ENCODE results near the gene ADAM19.

Gene ADAM19

GRCh38 chr5:157541447-157542118 lies 34.0 kb downstream of the ADAM19 start:
- no peak for DNase-seq

- DNase-seq: no peak
These were observed 34.7 kb downstream of the ADAM19 start for GRCh38 chr5:157540707-157541446.

GRCh38 chr5:157540124-157540523 lies 35.5 kb downstream of the ADAM19 start:
- no peak for DNase-seq

- no peak for DNase-seq
These were observed 36.0 kb downstream of the ADAM19 start for GRCh38 chr5:157539503-157540022.

GRCh38 chr5:157538311-157538710 lies 37.3 kb downstream of the ADAM19 start:
- no peak for DNase-seq

- no peak for DNase-seq
These were observed 40.3 kb downstream of the ADAM19 start for GRCh38 chr5:157535042-157535865.

- no peak for DNase-seq
These were observed 42.5 kb downstream of the ADAM19 start for GRCh38 chr5:157533011-157533481.

GRCh38 chr5:157532022-157532421 lies 43.6 kb downstream of the ADAM19 start:
- DNase-seq: no peak

GRCh38 chr5:157530226-157530972 lies 45.2 kb downstream of the ADAM19 start:
- no peak for DNase-seq

GRCh38 chr5:157529002-157529401 lies 46.6 kb downstream of the ADAM19 start:
- DNase-seq: no peak

GRCh38 chr5:157528036-157528632 lies 47.4 kb downstream of the ADAM19 start:
- DNase-seq: no peak

GRCh38 chr5:157524887-157525286 lies 50.7 kb downstream of the ADAM19 start:
- DNase-seq: no peak

- no peak for DNase-seq
These were observed 51.6 kb downstream of the ADAM19 start for GRCh38 chr5:157523976-157524375.

GRCh38 chr5:157521704-157522029 lies 53.9 kb downstream of the ADAM19 start:
- DNase-seq: no peak

GRCh38 chr5:157520911-157521703 lies 54.5 kb downstream of the ADAM19 start:
- no peak for DNase-seq

- no peak for DNase-seq
These were observed 55.9 kb downstream of the ADAM19 start for GRCh38 chr5:157519579-157520253.

- DNase-seq: no peak
These were observed 56.6 kb downstream of the ADAM19 start for GRCh38 chr5:157518963-157519362.

- DNase-seq: no peak
These were observed 58.8 kb downstream of the ADAM19 start for GRCh38 chr5:157516626-157517325.

- no peak for DNase-seq
These were observed 59.6 kb downstream of the ADAM19 start for GRCh38 chr5:157516006-157516405.

GRCh38 chr5:157514974-157515373 lies 60.6 kb downstream of the ADAM19 start:
- no peak for DNase-seq

All from NCI-H2029 (cell line).